ENCODE data around the gene CKB.
A peak's percentile ranks its signal among the peaks of the same experiment; 100 is the strongest.

CKB gene

DNA sequence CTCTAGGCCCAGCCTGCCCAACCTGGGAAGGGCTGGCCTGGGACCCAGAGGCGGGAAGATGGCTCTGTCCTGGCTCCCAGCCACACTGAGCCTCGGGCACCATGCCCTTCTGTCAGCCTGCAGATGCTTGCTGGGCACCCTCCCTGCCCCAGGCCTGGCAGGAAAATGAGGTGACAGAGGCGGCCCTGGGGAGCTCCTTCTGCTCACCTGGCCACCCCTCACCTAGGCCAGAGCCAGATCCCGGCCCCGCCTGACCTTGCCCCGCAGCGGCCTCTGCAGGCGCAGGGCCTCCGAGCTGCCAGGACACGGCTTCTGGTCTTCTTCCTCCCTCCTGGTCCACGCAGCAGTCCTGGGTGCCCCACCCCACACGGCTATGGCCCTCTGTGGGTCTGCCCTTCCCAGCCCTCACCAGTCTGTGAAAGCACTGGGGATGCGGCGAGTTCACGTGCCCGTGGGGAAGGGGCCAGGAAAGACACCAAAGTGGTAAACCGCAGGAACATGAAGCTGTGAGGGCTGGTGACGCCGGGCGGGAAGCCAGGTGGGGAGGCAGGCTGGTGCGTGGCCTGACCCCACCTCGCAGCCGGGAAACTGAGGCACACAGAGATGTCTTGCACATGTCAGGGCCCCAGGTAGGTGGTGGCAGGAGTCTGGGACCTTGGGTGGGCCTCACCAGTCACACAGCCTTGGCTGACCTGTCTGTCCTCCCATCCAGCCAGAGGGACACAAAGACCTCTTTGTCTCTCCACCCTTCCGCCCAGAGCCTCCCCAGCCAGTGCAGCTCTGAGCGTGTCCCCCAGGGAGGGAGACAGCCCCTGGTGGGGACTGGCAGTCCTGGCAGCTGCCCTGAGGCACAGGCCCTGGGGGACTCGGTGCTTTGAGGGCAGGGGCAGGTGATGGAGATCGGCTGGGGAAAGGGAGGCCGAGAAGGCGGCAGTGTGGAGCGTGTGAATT is 27.0 kb upstream of the CKB start:
- DNase-seq: no peak

DNA sequence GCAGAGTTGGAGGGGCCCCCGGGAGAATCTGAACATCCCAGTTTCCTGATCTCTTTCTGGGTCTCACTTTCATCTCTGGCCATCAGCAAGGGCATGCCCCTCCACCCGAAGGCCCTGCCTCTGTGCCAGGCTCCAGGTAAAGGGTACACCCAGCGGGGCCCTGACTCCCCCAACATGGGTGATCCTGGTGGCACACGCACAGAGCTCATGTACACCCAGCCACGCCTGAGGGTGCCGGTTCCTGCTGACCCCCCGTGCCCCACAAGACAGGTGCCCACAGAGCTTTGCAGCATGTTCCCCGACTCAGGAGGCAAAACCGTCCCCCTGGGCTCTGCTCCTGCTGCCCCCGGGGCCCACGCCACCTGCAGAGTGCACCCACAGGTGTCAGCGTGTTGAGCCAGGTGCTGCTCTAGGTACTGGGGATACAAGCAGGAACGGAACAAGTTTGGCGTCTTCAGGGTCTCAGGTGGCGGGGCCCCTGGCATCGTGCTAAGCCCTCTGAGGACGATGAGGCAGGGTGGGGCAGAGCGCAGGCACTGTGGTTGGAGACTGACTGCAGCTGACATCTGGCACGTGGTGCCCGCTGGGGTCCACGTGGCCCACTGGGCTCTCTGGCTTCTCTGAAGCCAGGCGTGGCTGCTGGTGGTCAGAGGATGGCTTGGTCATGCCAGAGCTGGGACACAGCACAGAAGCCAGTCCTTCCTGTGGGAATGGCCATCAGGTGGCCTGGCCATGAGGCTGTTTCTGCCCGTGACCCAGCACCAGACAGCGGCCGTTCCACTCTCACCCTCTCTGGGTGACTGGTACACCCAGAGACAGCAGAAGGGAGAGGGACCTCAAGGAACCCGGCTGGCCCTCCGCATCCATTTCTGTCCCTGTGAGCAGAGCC is 26.1 kb upstream of the CKB start:
- no peak for DNase-seq

DNA sequence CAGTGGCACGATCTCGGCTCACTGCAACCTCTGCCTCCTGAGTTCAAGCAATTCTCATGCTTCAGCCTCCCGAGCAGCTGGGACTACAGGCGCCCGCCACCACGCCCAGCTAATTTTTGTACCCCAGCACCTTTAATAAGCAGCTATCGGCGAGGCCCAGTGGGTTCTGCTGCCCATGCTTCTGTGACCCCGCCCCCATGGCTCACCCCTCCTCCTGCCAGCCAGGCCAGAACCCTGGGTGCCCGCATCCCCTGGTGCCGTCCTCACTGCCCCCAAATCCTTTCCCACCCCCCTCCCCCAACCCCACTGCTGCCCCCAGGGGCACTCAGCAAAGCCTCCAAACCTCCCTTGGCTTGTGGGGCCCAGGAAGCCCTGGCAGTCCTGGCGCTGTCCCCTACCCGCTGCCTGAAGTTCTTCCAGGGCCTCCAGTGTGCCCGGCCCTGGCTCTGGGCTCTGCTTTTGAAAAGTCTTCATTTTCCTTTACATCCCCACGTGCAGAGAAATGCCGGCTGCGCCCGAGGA is 25.4 kb upstream of the CKB start:
- no peak for DNase-seq

DNA sequence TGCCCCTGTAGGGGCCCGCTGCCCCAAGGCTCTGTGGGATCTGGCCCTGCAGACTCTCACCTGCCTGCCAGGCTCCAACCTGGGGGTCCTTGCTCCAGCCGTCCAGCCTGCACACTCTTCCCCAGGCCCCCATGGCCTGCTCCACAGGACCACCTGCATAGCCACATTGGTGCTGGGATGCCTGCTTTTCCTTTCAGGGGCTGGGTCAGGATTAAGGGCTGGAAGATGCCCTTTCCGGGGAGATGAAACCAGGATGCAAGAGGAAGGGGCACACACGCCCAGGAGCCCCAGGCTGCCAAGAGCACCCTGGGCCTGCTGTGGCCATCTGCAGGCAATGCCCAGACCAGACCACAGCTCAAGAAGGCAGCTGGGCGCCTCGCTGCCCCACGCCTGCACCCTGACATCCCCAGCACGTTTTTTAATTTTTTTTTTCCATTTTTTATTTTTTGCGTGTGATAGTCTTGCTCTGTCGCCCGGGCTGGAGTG is 24.9 kb upstream of the CKB start:
- no peak for DNase-seq

DNA sequence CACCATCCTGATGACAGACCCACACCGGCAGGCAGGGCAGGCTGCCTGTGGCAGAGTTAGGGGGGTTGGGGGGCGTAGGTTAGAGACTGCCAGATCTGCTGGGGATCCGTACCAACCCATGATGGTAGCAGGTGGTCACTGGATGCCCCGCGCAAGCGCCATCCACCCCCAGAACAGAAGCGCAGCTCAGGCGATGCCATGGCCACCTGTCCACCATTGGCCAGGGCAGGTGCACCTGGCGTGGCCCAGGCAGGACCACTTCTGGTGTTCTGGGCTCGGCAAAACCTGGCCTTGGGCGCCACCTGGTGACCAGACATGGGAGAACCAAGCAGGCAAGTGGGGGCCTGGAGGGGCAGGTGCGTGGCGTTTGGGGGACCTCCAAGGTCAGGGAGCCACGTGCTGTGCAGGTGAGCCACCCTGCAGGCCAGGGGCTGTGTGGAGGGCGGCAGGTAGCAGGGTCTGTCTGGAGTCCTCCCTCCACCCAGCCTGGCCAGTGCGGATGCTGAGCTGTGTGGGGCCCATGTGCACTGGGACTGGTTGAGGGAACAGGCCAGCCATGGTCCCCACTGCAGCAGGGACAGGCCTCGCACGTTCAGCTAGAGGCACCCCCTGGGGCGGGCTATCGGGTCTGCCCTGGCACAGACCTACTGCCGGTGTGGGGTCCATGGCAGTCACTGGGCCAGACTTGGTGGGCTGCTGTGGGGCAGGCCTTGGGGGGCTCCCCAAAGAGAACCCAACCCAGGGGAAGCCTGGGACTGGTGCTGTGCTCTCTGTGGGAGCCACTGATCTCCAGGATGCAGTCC is 24.2 kb upstream of the CKB start:
- DNase-seq: peak; percentile 79

DNA sequence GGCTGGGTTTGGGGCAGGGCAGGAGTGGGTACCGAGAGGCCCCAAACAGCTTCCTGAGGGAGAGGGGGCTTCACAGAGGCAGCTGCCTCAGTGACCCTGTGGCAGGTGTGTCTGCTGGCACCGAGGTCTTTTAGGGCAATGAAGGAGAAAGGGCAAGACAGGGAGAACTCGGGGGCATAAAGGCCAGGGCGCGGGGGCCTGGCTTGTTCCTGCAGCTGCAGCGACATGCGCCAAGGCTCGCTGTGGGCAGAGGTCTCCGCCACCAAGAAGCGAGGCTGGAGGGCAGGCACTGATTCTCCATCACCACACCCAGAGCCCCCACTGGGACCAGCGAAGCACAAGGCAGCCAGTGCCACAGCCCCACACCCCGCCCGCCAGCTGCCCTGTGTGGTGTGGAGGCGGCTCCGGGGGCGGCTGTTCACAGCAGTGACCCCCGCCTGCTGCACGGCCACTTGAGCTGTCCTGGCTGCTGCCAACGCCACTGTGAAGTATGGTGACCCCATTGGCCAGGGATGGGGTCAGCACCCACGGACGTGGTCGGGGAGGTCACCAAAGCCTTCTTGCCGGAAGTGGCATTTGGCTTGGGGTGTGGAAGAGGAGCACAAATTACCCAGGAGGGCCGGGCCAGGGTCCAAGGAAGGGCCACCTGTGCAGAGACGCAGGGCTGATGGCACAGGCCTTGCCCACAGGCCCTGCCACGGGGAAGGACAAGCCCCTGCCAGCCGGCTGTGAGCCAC is 23.5 kb upstream of the CKB start:
- no peak for DNase-seq

DNA sequence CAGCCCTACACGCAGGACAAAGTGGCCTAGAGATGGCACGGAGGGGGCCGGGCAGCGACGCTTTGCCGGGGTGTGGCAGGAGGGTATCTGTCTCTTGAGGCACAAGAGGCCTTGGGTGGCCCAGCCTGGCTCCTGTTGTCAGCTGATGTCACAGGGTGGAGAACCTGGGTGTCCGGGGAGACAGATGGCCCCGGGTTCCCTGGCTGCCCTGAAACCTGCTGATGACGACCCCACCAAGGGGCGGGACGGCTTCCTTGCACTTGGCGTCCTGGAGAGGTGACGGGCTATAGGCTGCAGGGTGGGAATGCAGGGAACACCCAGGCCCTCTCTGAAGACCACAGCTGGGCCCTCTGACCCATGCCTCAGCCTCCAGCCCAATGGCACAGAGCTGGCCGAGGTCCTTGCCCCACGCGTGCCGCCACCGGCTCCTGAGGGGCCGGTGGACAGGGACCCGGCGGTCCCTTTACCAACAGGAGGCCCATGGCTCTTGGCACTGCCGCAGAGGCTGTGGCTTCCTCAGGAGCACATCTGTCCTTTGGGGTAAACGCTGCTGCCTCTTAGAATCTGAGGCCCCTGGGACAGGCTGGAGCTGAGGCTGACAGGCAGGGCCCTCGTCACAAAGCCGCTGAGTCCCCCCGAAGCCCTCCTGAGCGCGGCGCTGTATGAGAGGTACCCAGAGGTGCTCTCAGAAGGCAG is 22.7 kb upstream of the CKB start:
- DNase-seq: no peak

DNA sequence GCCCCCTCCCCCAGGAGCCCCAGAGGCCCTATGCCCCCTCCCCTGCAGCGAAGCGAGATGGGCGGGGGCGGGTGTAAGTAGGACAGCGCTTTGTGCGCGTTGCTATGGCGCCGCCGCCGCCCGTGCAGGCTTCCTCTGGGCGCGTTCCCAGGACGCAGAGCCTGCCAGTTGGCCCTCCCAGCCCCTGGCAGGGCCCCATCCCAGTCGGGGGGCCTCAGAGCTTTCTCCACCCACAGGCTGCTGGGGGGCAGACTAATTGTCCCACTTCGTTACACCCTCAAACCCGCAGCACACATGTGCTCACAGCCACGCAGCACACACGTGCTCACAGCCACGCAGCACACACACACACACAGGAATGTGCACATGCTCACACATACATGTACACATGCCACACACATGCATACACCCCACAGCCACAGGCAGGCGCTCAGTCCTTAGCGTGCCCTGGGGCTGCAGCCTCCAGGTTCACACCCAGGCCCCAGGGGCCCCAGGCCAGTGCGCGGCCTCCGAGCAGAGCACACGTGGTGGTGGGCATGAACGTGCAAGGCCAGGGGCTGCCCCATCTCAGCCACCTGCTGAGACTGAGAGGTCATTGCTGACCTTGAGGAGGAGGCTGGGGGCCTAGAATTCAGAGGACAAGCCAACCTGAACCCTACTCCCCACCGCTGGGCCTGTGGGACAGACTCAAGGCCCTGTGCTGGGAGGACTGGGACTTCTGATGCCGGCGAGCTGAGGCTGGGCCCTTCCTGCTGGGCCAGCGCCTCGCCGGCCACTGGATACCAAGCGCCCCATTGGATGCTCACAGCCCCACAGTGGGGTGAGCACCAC is 22.0 kb upstream of the CKB start:
- no peak for DNase-seq

DNA sequence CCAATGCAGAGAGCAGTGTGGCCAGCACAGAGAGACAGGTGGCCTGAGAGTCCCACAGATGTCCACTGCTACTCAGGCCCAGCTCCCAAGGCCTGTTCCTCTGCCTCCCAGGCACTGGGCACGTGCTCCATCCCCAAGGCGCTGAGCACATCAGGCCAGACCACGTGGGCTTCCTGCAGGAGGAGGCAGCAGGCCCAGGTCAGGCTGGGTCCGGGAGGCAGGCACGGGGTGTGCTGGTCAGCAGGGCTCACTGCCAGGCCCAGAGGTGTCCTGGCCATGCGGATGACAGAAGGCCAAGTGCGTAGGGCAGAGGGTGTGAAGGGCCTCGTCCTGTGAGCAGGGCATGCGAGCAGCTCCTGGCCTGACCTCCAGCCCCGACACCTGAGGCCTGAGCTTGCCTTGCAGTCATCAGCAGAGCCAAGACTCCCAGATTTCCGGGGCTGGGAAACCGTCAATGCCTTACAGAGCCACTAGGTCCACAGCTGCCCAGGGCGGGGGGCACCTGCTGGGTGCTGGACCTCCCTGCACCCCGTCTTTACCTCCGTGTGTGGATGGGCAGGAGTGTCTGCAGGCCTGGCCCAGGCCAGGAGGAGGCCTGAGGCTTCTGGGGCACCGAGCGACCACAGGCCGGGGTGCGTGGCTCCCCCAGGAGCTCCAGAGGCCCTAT is 21.2 kb upstream of the CKB start:
- DNase-seq: no peak

DNA sequence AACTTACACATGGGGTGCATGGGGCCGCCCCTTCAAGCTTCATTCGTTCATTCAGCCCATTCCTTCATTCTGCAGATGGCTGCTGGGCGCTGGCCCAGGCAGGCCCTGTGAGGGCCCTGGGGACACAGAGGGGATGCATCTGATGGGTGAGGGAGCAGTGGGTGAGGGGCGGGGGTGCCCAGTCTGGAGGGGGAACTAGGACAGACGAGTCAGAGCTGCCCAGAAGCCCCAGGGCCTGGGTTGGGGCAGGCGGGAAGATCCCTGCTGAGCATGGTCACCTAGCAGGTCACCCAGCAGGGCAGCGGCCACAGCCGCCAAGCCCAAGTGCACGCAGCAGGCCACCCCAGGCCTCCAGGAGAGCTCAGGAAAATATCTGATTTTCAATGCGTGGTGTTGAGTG is 20.5 kb upstream of the CKB start:
- no peak for DNase-seq

DNA sequence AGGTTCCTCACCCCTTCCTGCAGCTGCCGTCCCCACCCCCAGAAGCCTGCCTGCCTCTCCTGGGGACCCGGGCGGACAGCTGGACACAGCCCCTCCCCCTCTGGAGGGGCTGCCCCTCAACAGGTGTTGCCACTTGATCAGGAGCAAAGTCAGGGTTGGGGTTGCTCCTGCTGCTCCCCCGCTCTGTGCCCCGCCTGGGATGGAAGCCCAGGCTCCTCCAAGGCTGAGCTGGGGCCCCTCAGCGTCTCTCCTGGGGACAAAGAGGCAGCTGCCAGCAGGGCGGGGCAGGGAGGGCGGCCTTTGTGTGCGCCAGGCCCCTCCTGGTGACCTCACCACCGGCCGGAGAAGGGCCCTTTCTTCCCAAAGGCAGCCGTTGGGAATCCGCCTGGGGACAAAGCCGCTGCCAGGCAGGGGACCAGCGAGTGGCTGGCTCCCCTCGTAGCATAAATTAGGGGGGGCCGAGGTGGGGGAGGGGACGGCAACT is 20.0 kb upstream of the CKB start:
- DNase-seq: no peak

DNA sequence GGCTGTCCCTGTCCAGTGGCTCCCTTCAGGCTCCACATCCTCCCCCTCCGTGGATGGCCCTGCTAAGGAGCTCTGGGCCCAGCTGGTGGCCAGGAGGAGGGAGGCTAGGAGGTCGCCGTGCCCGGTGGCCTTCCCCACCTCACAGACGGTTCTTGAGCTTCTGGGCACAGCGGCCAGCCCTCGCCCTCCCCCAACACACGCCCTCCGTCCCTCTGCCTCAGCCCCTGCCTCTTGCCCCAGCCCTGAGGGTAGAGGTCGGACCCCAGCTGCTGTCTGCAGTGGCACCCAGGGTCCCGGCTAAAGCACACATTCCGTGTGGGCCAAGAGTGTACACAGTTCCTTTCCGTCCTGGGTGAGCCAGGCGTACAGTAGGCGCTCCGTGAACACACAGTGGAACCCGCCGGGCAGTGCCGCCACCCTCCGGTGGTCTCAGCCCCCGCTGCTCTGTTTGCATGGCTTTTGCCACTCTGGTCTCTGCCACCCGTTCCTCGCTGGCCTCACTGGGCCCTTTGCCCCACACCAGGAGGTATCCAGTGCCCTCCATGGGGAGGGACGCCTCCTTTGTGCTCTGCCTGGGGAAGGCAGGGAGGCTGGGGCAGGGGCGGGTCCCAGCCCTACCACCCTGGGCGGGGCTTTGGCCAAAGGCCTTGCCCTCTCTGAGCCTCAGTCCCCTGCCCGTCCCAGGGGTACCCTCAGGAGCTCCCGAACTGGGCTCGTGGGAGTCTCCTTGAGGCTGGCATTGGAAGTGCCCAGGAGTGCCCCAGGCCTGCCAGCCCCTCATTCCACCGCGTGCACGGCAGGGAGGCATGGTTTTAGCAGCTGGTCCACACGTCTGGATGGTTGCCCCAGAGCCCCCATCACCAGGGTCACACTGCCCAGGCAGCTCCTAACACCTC is 19.3 kb upstream of the CKB start:
- no peak for DNase-seq

DNA sequence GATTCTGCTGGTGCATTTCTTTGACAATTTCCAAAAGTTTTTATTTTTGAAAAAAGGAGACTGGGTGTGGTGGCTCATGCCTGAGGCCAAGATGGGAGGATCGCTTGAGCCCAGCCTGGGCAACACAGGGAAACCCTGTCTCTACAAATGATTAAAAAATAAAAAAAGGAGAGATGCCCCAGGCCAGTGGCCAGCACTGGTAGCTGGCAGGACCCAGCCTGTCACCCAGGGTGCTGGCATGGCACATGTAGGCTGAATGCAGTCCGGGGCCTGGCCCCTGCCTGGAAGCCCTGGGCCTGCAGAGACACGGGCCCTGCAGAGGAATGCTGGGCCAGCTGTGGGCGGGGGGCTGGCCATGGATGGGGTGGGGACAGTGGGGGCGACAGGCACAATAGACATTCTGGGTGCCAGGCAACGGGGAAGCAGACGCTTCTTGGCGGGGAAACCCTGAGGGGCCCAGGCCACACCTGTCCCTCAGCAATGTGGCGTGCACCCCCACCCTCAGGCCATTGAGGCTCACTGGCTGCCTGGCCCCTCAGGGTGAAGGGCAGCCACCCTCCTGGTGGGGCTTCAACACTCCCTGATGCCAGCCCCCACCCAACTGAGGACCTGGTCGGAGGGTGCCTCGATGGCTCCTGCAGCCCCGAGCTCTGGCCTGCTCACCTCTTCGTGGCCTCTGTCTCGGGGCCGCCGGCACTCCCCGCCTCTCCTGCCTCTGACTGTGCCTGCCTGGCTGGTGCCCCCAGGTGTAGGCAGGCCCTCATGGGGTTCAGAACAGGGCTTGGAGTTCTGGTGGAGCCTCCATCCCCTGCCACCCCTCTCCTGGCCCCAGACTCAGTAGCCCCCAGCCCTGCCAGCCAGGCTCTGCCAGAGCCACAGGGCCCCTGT is 18.4 kb upstream of the CKB start:
- DNase-seq: no peak

DNA sequence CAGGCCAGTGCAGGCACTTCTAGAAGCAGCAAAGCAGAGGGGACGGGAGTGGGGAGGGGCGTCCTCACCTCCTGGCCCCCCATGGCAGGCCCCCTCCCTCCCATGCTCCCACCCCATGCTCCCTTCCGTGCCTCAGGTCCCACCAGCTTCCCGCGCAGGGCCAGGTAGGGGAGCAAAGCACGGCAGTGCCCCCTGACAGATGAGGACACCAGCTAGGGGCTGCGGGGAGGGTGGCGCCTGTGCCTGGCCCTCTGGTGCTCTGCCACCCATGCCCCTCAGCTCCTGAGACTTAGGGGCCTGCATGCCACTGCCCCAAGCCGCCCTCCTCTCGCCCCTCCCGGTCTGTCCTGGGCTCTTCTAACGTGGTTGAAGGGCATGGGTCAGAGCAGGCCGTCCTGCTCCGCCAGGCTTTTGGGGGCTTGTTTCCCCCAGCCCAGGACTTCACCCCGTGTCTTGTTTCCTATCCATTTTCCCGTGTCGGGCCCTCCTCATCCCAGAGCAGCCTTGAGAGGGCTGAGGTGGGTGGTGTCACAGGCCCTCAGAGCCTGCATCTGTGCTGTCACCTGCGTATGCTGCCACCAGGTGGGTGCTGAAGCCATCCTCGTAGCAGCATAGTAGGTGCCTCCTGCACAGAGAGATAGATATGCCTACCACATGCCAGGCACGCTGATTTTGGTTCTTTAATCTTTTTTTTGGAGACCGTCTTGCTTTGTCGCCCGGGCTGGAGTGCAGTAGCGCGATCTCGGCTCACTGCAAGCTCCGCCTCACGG is 16.6 kb upstream of the CKB start:
- no peak for DNase-seq

DNA sequence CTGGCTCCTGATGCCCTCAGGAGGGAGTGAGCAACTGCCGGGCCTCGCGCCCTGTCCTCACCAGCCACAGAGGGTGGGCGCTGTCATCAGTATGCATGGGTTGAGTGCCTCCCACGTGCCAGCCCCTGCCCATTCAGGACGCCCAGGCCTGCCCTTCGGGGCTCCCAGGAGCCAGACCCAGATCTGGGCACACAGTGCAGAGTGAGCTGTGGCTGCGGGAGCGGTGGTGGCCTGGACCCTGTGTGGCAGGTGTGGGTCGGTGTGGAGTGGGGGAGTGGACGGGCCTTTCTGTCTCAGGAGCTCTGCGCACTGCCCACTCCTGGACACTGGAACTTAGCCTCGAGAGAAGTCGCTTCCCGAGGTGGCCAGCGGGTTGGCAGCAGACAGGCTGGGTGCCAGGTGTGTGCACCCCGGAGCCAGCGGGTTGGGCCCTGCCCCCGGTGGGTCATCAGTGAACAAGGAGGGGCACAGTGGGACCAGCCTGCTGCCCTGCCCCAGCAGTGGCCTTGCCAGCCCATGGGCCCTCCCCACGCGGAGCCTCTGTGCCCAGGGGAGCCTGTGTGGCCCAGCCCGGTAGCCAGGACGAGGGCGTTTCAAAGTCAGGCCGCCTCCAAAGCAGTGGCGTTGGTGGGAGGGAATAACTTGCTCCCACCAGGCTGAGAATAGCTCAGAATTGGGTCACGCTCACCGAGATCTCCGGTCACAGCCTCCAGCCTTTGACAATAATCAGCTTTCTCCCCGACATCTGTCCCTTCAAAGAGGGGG is 15.8 kb upstream of the CKB start:
- DNase-seq: no peak

All from CD4-positive, alpha-beta T cell treated with Interleukin-21 for 1 hour (primary cell).